GM18909 (cell line): ENCODE data around the gene CCDC8.

Experiments
- ATAC-seq: cut with Tn5 transposase; IDR thresholded peaks from one replicate; pipeline ENCODE4 v1.9.1; 2021; ENCODE audit warnings: mild to moderate bottlenecking; ENCODE audit not compliant: unreplicated experiment, poor library complexity

Gene CCDC8

GRCh38 chr19:46364359-46364758 is 49.0 kb downstream of the CCDC8 start:
- ATAC-seq = no peak

DNA sequence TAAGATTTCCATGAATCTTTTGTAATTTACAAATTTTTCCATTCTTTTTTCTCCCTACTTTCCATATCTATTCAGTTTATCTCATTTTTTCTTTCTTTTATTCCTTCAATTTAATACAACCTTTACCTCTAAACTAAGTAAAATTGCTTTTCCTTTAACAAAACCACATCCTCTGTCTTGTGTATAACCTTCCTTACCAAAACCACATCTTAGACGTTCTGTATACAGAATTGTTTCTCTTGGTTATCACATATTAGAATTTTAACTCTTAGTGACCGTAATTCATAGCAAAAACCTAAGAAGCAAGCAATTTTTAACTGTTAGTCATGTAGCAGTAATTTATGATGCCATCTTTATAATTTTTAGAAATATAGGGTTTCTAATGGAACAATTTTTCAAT is 51.4 kb downstream of the CCDC8 start:
- ATAC-seq = no peak
